Osteoblast (primary cell): ENCODE data around the gene CALCOCO2. TPM values are rescaled to one million over a fixed set of nuclear protein-coding genes. Genes with fewer than 3 reads are reported as not detected.

Experiments used
- DNase-seq: peaks from one replicate; pipeline ENCODE4 v3.0.0; 2011; ENCODE audit warnings: low spot score, mixed read lengths; ENCODE audit not compliant: insufficient read length; ENCODE audit errors: missing footprints
- H2AFZ ChIP-seq: 2 replicates; pipeline ENCODE4 v1.6.0; 2011; ENCODE audit warnings: mild to moderate bottlenecking, low read length
- H3K27ac ChIP-seq: 2 replicates; pipeline ENCODE4 v1.5.1; 2011; ENCODE audit warnings: mild to moderate bottlenecking, low read depth, low read length, moderate library complexity
- H3K27me3 ChIP-seq: 2 replicates; pipeline ENCODE4 v1.6.0; 2012; ENCODE audit warnings: mild to moderate bottlenecking, control low read depth, inconsistent platforms, low read length, moderate library complexity; ENCODE audit not compliant: insufficient read depth
- H3K36me3 ChIP-seq: 2 replicates; pipeline ENCODE4 v1.5.1; 2011; ENCODE audit warnings: mild to moderate bottlenecking, low read length, control low read depth, moderate library complexity; ENCODE audit not compliant: insufficient read depth
- H3K4me1 ChIP-seq: 2 replicates; pipeline ENCODE4 v1.5.1; 2011; ENCODE audit warnings: mild to moderate bottlenecking, low read length, control low read depth, moderate library complexity; ENCODE audit not compliant: insufficient read depth
- H3K4me2 ChIP-seq: 2 replicates; pipeline ENCODE4 v1.6.0; 2011; ENCODE audit warnings: mild to moderate bottlenecking, low read length; ENCODE audit not compliant: insufficient read depth
- H3K4me3 ChIP-seq: fragments of 200-600 bp; sonication (generic); 3 replicates; pipeline ENCODE4 v1.5.1; 2012; ENCODE audit warnings: mild to moderate bottlenecking, low read length, inconsistent platforms; ENCODE audit not compliant: insufficient read depth
- H3K79me2 ChIP-seq: 2 replicates; pipeline ENCODE4 v1.6.0; 2012; ENCODE audit warnings: mild to moderate bottlenecking, low read length, control low read depth, inconsistent platforms; ENCODE audit not compliant: insufficient read depth
- H3K9me3 ChIP-seq: 2 replicates; pipeline ENCODE4 v1.5.1; 2011; ENCODE audit warnings: low read depth, low read length, control low read depth
- H4K20me1 ChIP-seq: 2 replicates; pipeline ENCODE4 v1.6.0; 2012; ENCODE audit warnings: mild to moderate bottlenecking, low read length, control low read depth; ENCODE audit not compliant: insufficient read depth
- total RNA-seq: library from RNA; depleted of rRNA; stranded (reverse); fragments of >200 nt; gene quantifications from 2 replicates; pipeline ENCODE4 v1.2.3, GENCODE V29; 2012
- TF ChIP-seq, protein P1 (sequence below): IDR thresholded peaks from 2 replicates; pipeline ENCODE4 v1.5.1; 2011; ENCODE audit warnings: mild to moderate bottlenecking, low read depth, low read length, moderate library complexity; ENCODE audit errors: extremely low read depth

CALCOCO2 gene
- total RNA-seq, 1 donor: 105 TPM

DNA sequence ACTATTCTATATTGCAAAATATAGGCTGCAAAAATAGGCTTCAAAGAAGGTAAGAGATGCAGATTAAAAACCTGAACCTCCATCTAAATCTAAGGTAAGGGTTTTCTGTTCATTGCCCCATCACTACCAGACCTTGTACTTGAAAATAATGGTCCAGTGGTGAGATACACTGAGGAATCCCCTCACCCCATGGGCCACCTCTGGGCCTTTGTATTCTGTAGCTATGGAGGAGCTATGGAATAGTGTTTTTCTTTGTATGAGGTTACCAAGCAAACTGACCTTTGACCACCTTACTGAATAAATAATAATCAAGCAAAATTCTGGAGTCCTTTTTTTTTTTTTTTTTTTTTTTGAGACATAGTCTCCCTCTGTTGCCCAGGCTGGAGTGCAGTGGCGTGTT lies 72.6 kb downstream of the CALCOCO2 start:
- H4K20me1 ChIP-seq: no peaks in the 10 kb centered on the region
- H3K4me1 ChIP-seq: peaks cover 10% of the 10 kb centered on the region
- H3K4me3 ChIP-seq: no peak overlapping the region
- DNase-seq: no peak
- H3K4me2 ChIP-seq: no peak overlapping the region
- no peaks in the 10 kb centered on the region for H3K9me3 ChIP-seq
- H3K27ac ChIP-seq: no peak overlapping the region
- peaks cover 2% of the 10 kb centered on the region for H3K36me3 ChIP-seq
- H3K79me2 ChIP-seq: peaks cover 6% of the 10 kb centered on the region
- no peak overlapping the region for H2AFZ ChIP-seq
- TF ChIP-seq, protein P1, sequence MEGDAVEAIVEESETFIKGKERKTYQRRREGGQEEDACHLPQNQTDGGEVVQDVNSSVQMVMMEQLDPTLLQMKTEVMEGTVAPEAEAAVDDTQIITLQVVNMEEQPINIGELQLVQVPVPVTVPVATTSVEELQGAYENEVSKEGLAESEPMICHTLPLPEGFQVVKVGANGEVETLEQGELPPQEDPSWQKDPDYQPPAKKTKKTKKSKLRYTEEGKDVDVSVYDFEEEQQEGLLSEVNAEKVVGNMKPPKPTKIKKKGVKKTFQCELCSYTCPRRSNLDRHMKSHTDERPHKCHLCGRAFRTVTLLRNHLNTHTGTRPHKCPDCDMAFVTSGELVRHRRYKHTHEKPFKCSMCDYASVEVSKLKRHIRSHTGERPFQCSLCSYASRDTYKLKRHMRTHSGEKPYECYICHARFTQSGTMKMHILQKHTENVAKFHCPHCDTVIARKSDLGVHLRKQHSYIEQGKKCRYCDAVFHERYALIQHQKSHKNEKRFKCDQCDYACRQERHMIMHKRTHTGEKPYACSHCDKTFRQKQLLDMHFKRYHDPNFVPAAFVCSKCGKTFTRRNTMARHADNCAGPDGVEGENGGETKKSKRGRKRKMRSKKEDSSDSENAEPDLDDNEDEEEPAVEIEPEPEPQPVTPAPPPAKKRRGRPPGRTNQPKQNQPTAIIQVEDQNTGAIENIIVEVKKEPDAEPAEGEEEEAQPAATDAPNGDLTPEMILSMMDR: no peak
- H3K27me3 ChIP-seq: no peaks in the 10 kb centered on the region

DNA sequence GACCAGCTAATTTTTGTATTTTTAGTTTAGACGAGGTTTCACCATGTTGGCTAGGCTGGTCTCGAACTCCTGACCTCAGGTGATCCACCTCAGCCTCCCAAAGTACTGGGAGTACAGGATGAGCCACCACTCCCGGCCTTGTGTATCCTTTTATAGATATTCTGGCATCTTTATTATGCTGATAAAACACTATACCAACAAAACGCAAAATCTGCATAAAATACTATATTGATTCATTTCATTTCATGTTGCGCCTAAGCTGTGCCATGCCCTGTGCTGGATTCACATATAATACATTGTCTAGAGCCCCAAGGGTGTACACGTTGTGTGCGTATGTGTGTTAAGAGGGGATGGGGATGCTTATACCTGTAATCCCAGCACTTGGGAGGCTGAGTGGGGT lies 73.6 kb downstream of the CALCOCO2 start:
- Histone ChIP-seq H3K27ac (no peak overlapping the region), H4K20me1 (peaks cover under 1% of the 10 kb centered on the region), H3K4me3 (no peak overlapping the region), H3K9me3 (no peaks in the 10 kb centered on the region), H2AFZ (no peak overlapping the region), H3K27me3 (no peaks in the 10 kb centered on the region), H3K4me1 (peaks cover 10% of the 10 kb centered on the region), H3K79me2 (peaks cover 16% of the 10 kb centered on the region), H3K36me3 (no peaks in the 10 kb centered on the region), H3K4me2 (no peak overlapping the region)
- TF ChIP-seq, protein P1: no peak
- no peak for DNase-seq

DNA sequence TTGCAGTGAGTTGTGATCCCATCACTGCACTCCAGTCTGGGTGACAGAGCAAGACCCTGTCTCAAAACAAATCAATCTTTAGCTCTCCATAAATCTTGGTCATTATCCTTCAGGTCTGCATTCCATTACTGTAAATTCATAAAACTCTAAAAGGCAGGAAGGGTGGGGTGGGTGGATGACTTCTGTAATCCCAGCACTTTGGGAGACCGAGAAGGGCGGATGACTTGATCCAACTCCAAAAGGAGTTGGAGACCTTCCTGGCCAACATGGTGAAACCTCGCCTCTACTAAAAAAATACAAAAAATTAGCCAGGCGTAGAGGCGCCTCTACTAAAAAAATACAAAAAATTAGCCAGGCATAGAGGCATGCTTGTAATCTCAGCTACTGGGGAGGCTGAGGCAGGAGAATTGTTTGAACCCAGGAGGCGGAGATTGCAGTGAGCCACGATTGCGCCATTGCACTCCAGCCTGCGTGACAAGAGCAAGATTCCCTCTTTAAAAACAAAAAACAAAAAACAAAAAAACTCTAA lies 75.2 kb downstream of the CALCOCO2 start:
- no peak overlapping the region for H2AFZ ChIP-seq
- no peak overlapping the region for H3K4me3 ChIP-seq
- no peaks in the 10 kb centered on the region for H3K27me3 ChIP-seq
- no peaks in the 10 kb centered on the region for H3K9me3 ChIP-seq
- peaks cover 23% of the 10 kb centered on the region for H3K4me1 ChIP-seq
- TF ChIP-seq, protein P1: no peak
- DNase-seq: no peak
- H3K4me2 ChIP-seq: no peak overlapping the region
- peaks cover 7% of the 10 kb centered on the region for H3K36me3 ChIP-seq
- H3K27ac ChIP-seq: no peak overlapping the region
- peaks cover 32% of the 10 kb centered on the region for H3K79me2 ChIP-seq
- H4K20me1 ChIP-seq: peaks cover 17% of the 10 kb centered on the region

DNA sequence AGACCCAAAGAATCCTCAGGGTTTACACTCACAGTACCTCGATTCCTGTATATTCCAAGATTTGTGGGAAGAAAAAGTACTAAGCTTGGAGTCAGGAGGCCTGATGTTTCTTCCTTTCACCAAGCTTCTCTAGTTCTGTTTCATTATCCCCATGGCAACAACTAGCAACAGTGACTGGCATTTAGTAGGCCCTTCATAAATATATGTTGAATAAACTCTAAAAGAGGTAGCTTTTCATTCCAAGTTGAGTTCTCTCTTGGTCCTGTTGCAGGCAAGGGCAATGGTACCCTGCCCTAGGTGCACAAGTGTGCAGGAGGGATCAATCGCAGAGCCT lies 76.8 kb downstream of the CALCOCO2 start:
- Histone ChIP-seq H3K79me2 (peaks cover 48% of the 10 kb centered on the region), H3K4me1 (peaks cover 38% of the 10 kb centered on the region), H3K27ac (peak overlapping the region; percentile 89), H3K4me3 (peak overlapping the region; percentile 76), H3K9me3 (no peaks in the 10 kb centered on the region), H3K36me3 (peaks cover 23% of the 10 kb centered on the region), H2AFZ (peak overlapping the region; percentile 95), H3K27me3 (no peaks in the 10 kb centered on the region), H4K20me1 (peaks cover 32% of the 10 kb centered on the region), H3K4me2 (peak overlapping the region; percentile 82)
- TF ChIP-seq, protein P1: no peak
- peak; percentile 91 for DNase-seq
